ENCODE data around the gene CDHR4.

Gene CDHR4

DNA sequence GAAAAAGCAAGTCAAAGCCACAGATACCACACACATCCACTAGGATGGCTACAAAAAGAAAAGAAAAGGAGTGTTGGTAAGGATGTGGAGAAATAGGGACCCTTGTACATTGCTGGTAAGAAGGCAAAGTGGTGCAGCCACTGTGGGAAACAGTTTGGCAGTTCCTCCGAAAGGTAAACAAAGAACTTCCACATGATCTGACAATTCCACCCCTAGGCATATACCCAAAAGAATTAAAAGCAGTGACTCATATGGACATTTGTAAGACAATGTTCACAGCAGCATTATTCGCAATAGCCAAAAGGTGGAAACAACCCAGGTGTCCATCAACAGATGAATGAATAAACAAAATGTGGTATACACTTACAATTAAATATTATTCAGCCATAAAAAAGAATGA lies 53.7 kb downstream of the CDHR4 start:
- DNase-seq (ENCODE audit: low read depth in 1 of 2, low spot score in 1 of 2) = no peak
